Osteocyte (in vitro differentiated cells): ENCODE data around the gene SEMA3G. TPM values are rescaled to one million over a fixed set of nuclear protein-coding genes. Genes with fewer than 3 reads are reported as not detected.
A peak's percentile ranks its signal among the peaks of the same experiment; 100 is the strongest.

ENCODE experiments used
- DNase-seq: peaks from one replicate; pipeline ENCODE4 v3.0.0; 2021; ENCODE audit warnings: mixed read lengths; ENCODE audit not compliant: unreplicated experiment; ENCODE audit errors: extremely low spot score
- H3K27ac Mint-ChIP-seq: one replicate; pipeline ENCODE4 v1.8.0; 2021; ENCODE audit warnings: mild to moderate bottlenecking, mixed read lengths; ENCODE audit not compliant: unreplicated experiment
- H3K27me3 Mint-ChIP-seq: one replicate; pipeline ENCODE4 v1.8.0; 2021; ENCODE audit warnings: mixed read lengths; ENCODE audit not compliant: unreplicated experiment
- H3K36me3 Mint-ChIP-seq: one replicate; pipeline ENCODE4 v1.8.0; 2021; ENCODE audit warnings: mixed read lengths; ENCODE audit not compliant: unreplicated experiment
- H3K4me1 Mint-ChIP-seq: one replicate; pipeline ENCODE4 v1.8.0; 2021; ENCODE audit warnings: mixed read lengths; ENCODE audit not compliant: unreplicated experiment
- H3K4me3 Mint-ChIP-seq: one replicate; pipeline ENCODE4 v1.8.0; 2021; ENCODE audit warnings: mild to moderate bottlenecking, moderate library complexity, mixed read lengths; ENCODE audit not compliant: unreplicated experiment
- H3K9me3 Mint-ChIP-seq: one replicate; pipeline ENCODE4 v1.8.0; 2021; ENCODE audit warnings: mixed read lengths; ENCODE audit not compliant: unreplicated experiment
- CTCF ChIP-seq: fragments of 200-600 bp; sonication (generic); IDR thresholded peaks from 2 replicates; pipeline ENCODE4 v1.5.0; 2021; ENCODE audit warnings: antibody characterized with exemption, mild to moderate bottlenecking, moderate library complexity
- total RNA-seq: library from RNA; stranded (reverse); gene quantifications from 2 replicates; pipeline ENCODE4 v1.2.1, GENCODE V29; 2021

SEMA3G gene
- total RNA-seq, 1 donor from 2014 or later, result not detected

GRCh38 chr3:52428151-52429005 lies 16.5 kb downstream of the SEMA3G start:
- H3K4me3 Mint-ChIP-seq, result no peak overlapping the region
- no peaks in the 10 kb centered on the region for H3K36me3 Mint-ChIP-seq
- no peak for DNase-seq
- no peak overlapping the region for H3K27ac Mint-ChIP-seq
- H3K27me3 Mint-ChIP-seq, result peaks cover 3% of the 10 kb centered on the region
- H3K9me3 Mint-ChIP-seq, result no peaks in the 10 kb centered on the region
- peak; percentile 82 for TF ChIP-seq CTCF
- H3K4me1 Mint-ChIP-seq, result no peaks in the 10 kb centered on the region

- peaks cover 3% of the 10 kb centered on the region for H3K36me3 Mint-ChIP-seq
- no peak overlapping the region for H3K27ac Mint-ChIP-seq
- no peaks in the 10 kb centered on the region for H3K9me3 Mint-ChIP-seq
- no peaks in the 10 kb centered on the region for H3K4me1 Mint-ChIP-seq
- no peak for DNase-seq
- no peak for TF ChIP-seq CTCF
- peaks cover 3% of the 10 kb centered on the region for H3K27me3 Mint-ChIP-seq
- no peak overlapping the region for H3K4me3 Mint-ChIP-seq
Measured at GRCh38 chr3:52423173-52423572, 21.7 kb downstream of the SEMA3G start.

GRCh38 chr3:52422669-52423068 lies 22.2 kb downstream of the SEMA3G start:
- no peak for TF ChIP-seq CTCF
- DNase-seq, result no peak
- no peaks in the 10 kb centered on the region for H3K9me3 Mint-ChIP-seq
- no peak overlapping the region for H3K27ac Mint-ChIP-seq
- H3K4me1 Mint-ChIP-seq, result no peaks in the 10 kb centered on the region
- no peaks in the 10 kb centered on the region for H3K27me3 Mint-ChIP-seq
- H3K36me3 Mint-ChIP-seq, result peaks cover 3% of the 10 kb centered on the region
- H3K4me3 Mint-ChIP-seq, result no peak overlapping the region

- Mint-ChIP-seq H3K27me3 (no peaks in the 10 kb centered on the region), H3K9me3 (no peaks in the 10 kb centered on the region), H3K27ac (no peak overlapping the region), H3K4me1 (no peaks in the 10 kb centered on the region), H3K36me3 (peaks cover 4% of the 10 kb centered on the region), H3K4me3 (no peak overlapping the region)
- no peak for TF ChIP-seq CTCF
- DNase-seq, result no peak
Measured at GRCh38 chr3:52420388-52420787, 24.5 kb downstream of the SEMA3G start.

- Mint-ChIP-seq H3K27me3 (no peaks in the 10 kb centered on the region), H3K4me3 (no peak overlapping the region), H3K4me1 (peaks cover 20% of the 10 kb centered on the region), H3K36me3 (peaks cover 6% of the 10 kb centered on the region), H3K9me3 (no peaks in the 10 kb centered on the region), H3K27ac (no peak overlapping the region)
- TF ChIP-seq CTCF, result no peak
- no peak for DNase-seq
Measured at GRCh38 chr3:52415800-52416199, 29.1 kb downstream of the SEMA3G start.
